IMR-90 (cell line): Measurements from ENCODE around the gene OSBPL1A. TPM values are rescaled to one million over a fixed set of nuclear protein-coding genes. Genes with fewer than 3 reads are reported as not detected.
A peak's percentile ranks its signal among the peaks of the same experiment; 100 is the strongest.

Experiments used
- ATAC-seq: fragments of 200-7000 bp; cut with Tn5 transposase; 2 replicates; pipeline ENCODE4 v1.9.1; 2020; ENCODE audit warnings: low read depth, mild to moderate bottlenecking, moderate library complexity
- BruUV-seq: library from RNA; stranded (reverse); fragments of 400-500 nt; replicated peaks from 2 replicates; lab custom pipeline; 2021; lab: Mats Ljungman, UMichigan
- CTCF ChIA-PET: fragments of 300-600 bp; formaldehyde crosslinking; extraction: SDS; loops from one replicate; lab custom pipeline; 2021; ENCODE audit warnings: antibody characterized with exemption; lab: Yijun Ruan, JAX
- POLR2A ChIA-PET: fragments of 300-600 bp; sonication (Branson Sonifier 250); formaldehyde crosslinking; loops from one replicate; lab custom pipeline; 2022; ENCODE audit warnings: antibody characterized with exemption; ENCODE audit not compliant: unreplicated experiment; lab: Charles Lee
- DNase-seq: peaks from one replicate; pipeline ENCODE4 v3.0.0; 2013
- H2AFZ ChIP-seq: replicated peaks from 2 replicates; pipeline ENCODE3; 2013; ENCODE audit warnings: low read length, mild to moderate bottlenecking; ENCODE audit not compliant: poor library complexity
- H2AK5ac ChIP-seq: 2 replicates; pipeline ENCODE4 v1.6.1; 2013; ENCODE audit warnings: low read depth, low read length, inconsistent platforms
- H2AK9ac ChIP-seq: replicated peaks from 2 replicates; pipeline ENCODE3; 2013; ENCODE audit warnings: mild to moderate bottlenecking, low read depth, low read length, moderate library complexity; ENCODE audit not compliant: poor library complexity
- H2BK120ac ChIP-seq: 2 replicates; pipeline ENCODE4 v1.6.1; 2013; ENCODE audit warnings: low read depth, low read length, inconsistent platforms
- H2BK15ac ChIP-seq: 3 replicates; pipeline ENCODE4 v1.6.1; 2013; ENCODE audit warnings: low read depth, low read length, inconsistent platforms
- H2BK20ac ChIP-seq: 2 replicates; pipeline ENCODE4 v1.6.1; 2013; ENCODE audit warnings: low read depth, mild to moderate bottlenecking, inconsistent platforms, low read length, moderate library complexity
- H2BK5ac ChIP-seq: 2 replicates; pipeline ENCODE4 v1.6.1; 2013; ENCODE audit warnings: mild to moderate bottlenecking, low read depth, low read length, inconsistent platforms; ENCODE audit not compliant: poor library complexity, severe bottlenecking
- H3K14ac ChIP-seq: replicated peaks from 2 replicates; pipeline ENCODE4 v1.6.1; 2013; ENCODE audit warnings: low read depth, low read length, inconsistent platforms
- H3K18ac ChIP-seq: 2 replicates; pipeline ENCODE4 v1.6.1; 2013; ENCODE audit warnings: low read depth, low read length, control low read depth
- H3K23ac ChIP-seq: 2 replicates; pipeline ENCODE4 v1.6.1; 2013; ENCODE audit warnings: low read depth, low read length, inconsistent platforms
- H3K27ac ChIP-seq: 2 replicates; pipeline ENCODE4 v1.5.1; 2013; ENCODE audit warnings: mild to moderate bottlenecking, control low read depth, low read length; ENCODE audit not compliant: insufficient read depth
- H3K27me3 ChIP-seq: 2 replicates; pipeline ENCODE4 v1.6.1; 2013; ENCODE audit warnings: low read length; ENCODE audit not compliant: control insufficient read depth, insufficient read depth
- H3K36me3 ChIP-seq: 2 replicates; pipeline ENCODE4 v1.6.1; 2013; ENCODE audit warnings: low read length, mixed read lengths; ENCODE audit not compliant: control insufficient read depth, insufficient read depth
- H3K4ac ChIP-seq: 2 replicates; pipeline ENCODE4 v1.6.1; 2013; ENCODE audit warnings: low read depth, low read length, inconsistent platforms
- H3K4me1 ChIP-seq: 2 replicates; pipeline ENCODE4 v1.6.1; 2013; ENCODE audit warnings: low read length, mixed read lengths; ENCODE audit not compliant: control insufficient read depth, insufficient read depth
- H3K4me2 ChIP-seq: 2 replicates; pipeline ENCODE4 v1.6.1; 2013; ENCODE audit warnings: low read depth, mild to moderate bottlenecking, control low read depth, low read length, moderate library complexity
- H3K4me3 ChIP-seq: 2 replicates; pipeline ENCODE4 v1.5.1; 2013; ENCODE audit warnings: low read depth, mild to moderate bottlenecking, control low read depth, low read length, moderate library complexity; ENCODE audit not compliant: insufficient read depth
- H3K56ac ChIP-seq: 2 replicates; pipeline ENCODE4 v1.6.1; 2013; ENCODE audit warnings: low read length, inconsistent platforms; ENCODE audit not compliant: insufficient read depth; ENCODE audit errors: extremely low read depth
- H3K79me1 ChIP-seq, 2 experiments: 2 replicates each; pipeline ENCODE4 v1.6.1; 2013; ENCODE audit warnings: low read length in 2 of 2, inconsistent platforms in 1 of 2, low read depth in 1 of 2
- H3K9ac ChIP-seq: 2 replicates; pipeline ENCODE4 v1.6.1; 2013; ENCODE audit warnings: low read depth, low read length, control low read depth
- H3K9me1 ChIP-seq: 2 replicates; pipeline ENCODE4 v1.6.1; 2013; ENCODE audit warnings: low read length, inconsistent platforms; ENCODE audit not compliant: insufficient read depth
- H3K9me3 ChIP-seq: 2 replicates; pipeline ENCODE4 v1.6.1; 2013; ENCODE audit warnings: low read length; ENCODE audit not compliant: control insufficient read depth, insufficient read depth
- H4K20me1 ChIP-seq: 2 replicates; pipeline ENCODE4 v1.6.1; 2013; ENCODE audit warnings: low read length, inconsistent platforms; ENCODE audit not compliant: insufficient read depth
- H4K5ac ChIP-seq: 2 replicates; pipeline ENCODE4 v1.6.1; 2013; ENCODE audit warnings: mild to moderate bottlenecking, low read depth, low read length, control low read depth
- H4K8ac ChIP-seq, 2 experiments: 2 replicates each; pipeline ENCODE4 v1.6.1; 2013; ENCODE audit warnings: low read depth in 2 of 2, low read length in 2 of 2, control low read depth in 1 of 2, inconsistent platforms in 1 of 2
- H4K91ac ChIP-seq: 2 replicates; pipeline ENCODE4 v1.6.1; 2013; ENCODE audit warnings: low read depth, low read length, inconsistent platforms; ENCODE audit not compliant: insufficient read depth
- BHLHE40 ChIP-seq: fragments of 150-350 bp; IDR thresholded peaks from 2 replicates; pipeline ENCODE4 v1.6.1; 2016; ENCODE audit warnings: mild to moderate bottlenecking, low read depth, low read length
- CHD1 ChIP-seq: IDR thresholded peaks from 2 replicates; pipeline ENCODE4 v1.6.1; 2012; ENCODE audit warnings: low read depth, low read length, improper control_type of control experiment
- CTCF ChIP-seq: conservative IDR thresholded peaks from 2 replicates; pipeline ENCODE4 v1.5.1; 2012; ENCODE audit warnings: mild to moderate bottlenecking, low read depth, low read length, improper control_type of control experiment
- FOS ChIP-seq: fragments of 150-350 bp; IDR thresholded peaks from 2 replicates; pipeline ENCODE4 v1.6.1; 2016; ENCODE audit warnings: low read depth, low read length
- MAFK ChIP-seq: IDR thresholded peaks from 2 replicates; pipeline ENCODE4 v1.6.1; 2012; ENCODE audit warnings: low read depth, low read length, improper control_type of control experiment
- MXI1 ChIP-seq: IDR thresholded peaks from 2 replicates; pipeline ENCODE4 v1.6.1; 2012; ENCODE audit warnings: low read depth, mild to moderate bottlenecking, low read length, moderate library complexity, borderline replicate concordance
- RFX5 ChIP-seq: IDR thresholded peaks from 2 replicates; pipeline ENCODE4 v1.8.0; 2012; ENCODE audit warnings: low read depth, mild to moderate bottlenecking, low read length, moderate library complexity
- WGBS, 2 experiments: methylation state at CpG; one replicate each; pipeline versions ENCODE4 v1.1.5 to v1.1.7; 2013; ENCODE audit warnings: missing lambda C conversion rate in 2 of 2; ENCODE audit not compliant: insufficient read length in 1 of 2; ENCODE audit errors: extremely low coverage in 2 of 2; 5-methylcytosine and 5-hydroxymethylcytosine counted together
- dilution Hi-C: fragments of 300-500 bp; cut with HindIII; formaldehyde crosslinking; loops from one replicate; pipeline ENCODE4 v1.14.3; 2018; ENCODE audit warnings: low sequenced_read_pairs; ENCODE audit not compliant: unreplicated experiment
- in situ Hi-C: fragments of 300-500 bp; cut with MboI; formaldehyde crosslinking; loops from 3 replicates; pipeline ENCODE4 v1.14.3; 2019; ENCODE audit warnings: low sequenced_read_pairs, inconsistent platforms, mixed read lengths
- intact Hi-C: fragments of 100-400 bp; cut with micrococcal nuclease; formaldehyde crosslinking; loops from 2 replicates; pipeline ENCODE4 v1.10.0; 2022
- polyA plus RNA-seq, 3 experiments: library from polyadenylated mRNA; depleted of rRNA; stranded (reverse); fragments of >200 nt; gene quantifications; 2 replicates each; pipeline ENCODE4 v1.2.3, GENCODE V29; 2012; ENCODE audit warnings: low replicate concordance in 1 of 3
- total RNA-seq: library from RNA; depleted of rRNA; stranded (reverse); fragments of >200 nt; gene quantifications from 2 replicates; pipeline ENCODE4 v1.2.3, GENCODE V29; 2012

Gene OSBPL1A
- total and polyA plus RNA-seq, 2 of the 4 experiments (the other 2 are of a cell fraction) = 29.4 to 70.4 TPM

GRCh38 chr18:24138789-24139616, 258.6 kb downstream of the OSBPL1A start, which contains the start of gene CABYR (continued):
- no peak for TF ChIP-seq BHLHE40

GRCh38 chr18:24138409-24138788, 259.2 kb downstream of the OSBPL1A start:
- BruUV-seq = no TSS peak
- intact Hi-C loops (no loop called here), dilution Hi-C loops (no loop called here), in situ Hi-C loops (no loop called here)
- ATAC-seq = peak; percentile 7
- peak overlapping the region; percentile 63 for H3K4me2 ChIP-seq
- H3K9me3 ChIP-seq = no peaks in the 10 kb centered on the region
- no peak overlapping the region for H3K27ac ChIP-seq
- H2BK15ac ChIP-seq = 0 out of 3 replicates have a peak overlapping the region, but pooled peaks have one; percentile 9
- TF ChIP-seq FOS (no peak), MXI1 (no peak), RFX5 (no peak), CHD1 (no peak), MAFK (no peak), BHLHE40 (no peak), CTCF (no peak)
- H2BK20ac ChIP-seq = no peak overlapping the region
- H3K36me3 ChIP-seq = 0 out of 2 replicates have a peak, but pooled peaks cover under 1% of the 10 kb centered on the region
- no peak overlapping the region for H3K18ac ChIP-seq
- H3K27me3 ChIP-seq = no peaks in the 10 kb centered on the region
- no peak overlapping the region for H4K91ac ChIP-seq
- H2BK5ac ChIP-seq = no peak overlapping the region
- H2AK5ac ChIP-seq = no peak overlapping the region
- H3K23ac ChIP-seq = 0 out of 2 replicates have a peak overlapping the region, but pooled peaks have one; percentile 39
- peak overlapping the region; percentile 47 for H3K4me3 ChIP-seq
- peak overlapping the region; percentile 16; the same call in 1 of the 2 replicates for H4K5ac ChIP-seq
- H4K8ac ChIP-seq = peak overlapping the region; percentile 51 to 88; a peak in 3 of 4 replicates
- H3K9ac ChIP-seq = peak overlapping the region; percentile 10; the same call in 1 of the 2 replicates
- H2AFZ ChIP-seq = peak overlapping the region; percentile 95
- H3K4me1 ChIP-seq = peaks cover 2% of the 10 kb centered on the region
- ChIA-PET CTCF (interaction anchor here (0.6 kb wide), 1 partner anchor 56 kb away, joined by 3 read pairs; no protein-coding TSS in a partner anchor), POLR2A (interaction anchor here (0.6 to 1.1 kb wide), 5 partner anchors 13 to 521 kb away, joined by 3 to 5 read pairs (median 4); no protein-coding TSS in a partner anchor)
- H3K79me1 ChIP-seq = peaks cover 0 to 6% of the 10 kb centered on the region in 2 experiments; a peak in 1 of 4 replicates
- H4K20me1 ChIP-seq = no peaks in the 10 kb centered on the region
- peak overlapping the region; percentile 69 for H3K14ac ChIP-seq
- H2BK120ac ChIP-seq = peak overlapping the region; percentile 48; the same call in 1 of the 2 replicates
- 0 out of 2 replicates have a peak, but pooled peaks cover 6% of the 10 kb centered on the region for H3K9me1 ChIP-seq
- 33% methylated on average over 2 of the region's 7 CpGs; no CpG with 5 or more reads in 1 of the 2 experiments for WGBS, 2 experiments
- H2AK9ac ChIP-seq = peak overlapping the region; percentile 84
- no peak overlapping the region; the same call in 1 of the 2 replicates for H3K56ac ChIP-seq
- H3K4ac ChIP-seq = peak overlapping the region; percentile 38
- no peak for DNase-seq
